Hair follicle dermal papilla cell (primary cell): ENCODE results near the gene CYS1. TPM values are rescaled to one million over a fixed set of nuclear protein-coding genes. Genes with fewer than 3 reads are reported as not detected.

ENCODE experiments used
- small RNA-seq: library from RNA; depleted of rRNA; stranded (forward); fragments of <200 nt; gene quantifications from one replicate; pipeline ENCODE3, GENCODE V24; 2012
- total RNA-seq: library from RNA; depleted of rRNA; stranded (reverse); fragments of >200 nt; gene quantifications from 2 replicates; pipeline ENCODE4 v1.2.3, GENCODE V29; 2012

Gene CYS1, protein sequence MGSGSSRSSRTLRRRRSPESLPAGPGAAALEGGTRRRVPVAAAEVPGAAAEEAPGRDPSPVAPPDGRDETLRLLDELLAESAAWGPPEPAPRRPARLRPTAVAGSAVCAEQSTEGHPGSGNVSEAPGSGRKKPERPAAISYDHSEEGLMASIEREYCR
- total RNA-seq: 9.4 and 14.2 TPM in 2 replicates

DNA sequence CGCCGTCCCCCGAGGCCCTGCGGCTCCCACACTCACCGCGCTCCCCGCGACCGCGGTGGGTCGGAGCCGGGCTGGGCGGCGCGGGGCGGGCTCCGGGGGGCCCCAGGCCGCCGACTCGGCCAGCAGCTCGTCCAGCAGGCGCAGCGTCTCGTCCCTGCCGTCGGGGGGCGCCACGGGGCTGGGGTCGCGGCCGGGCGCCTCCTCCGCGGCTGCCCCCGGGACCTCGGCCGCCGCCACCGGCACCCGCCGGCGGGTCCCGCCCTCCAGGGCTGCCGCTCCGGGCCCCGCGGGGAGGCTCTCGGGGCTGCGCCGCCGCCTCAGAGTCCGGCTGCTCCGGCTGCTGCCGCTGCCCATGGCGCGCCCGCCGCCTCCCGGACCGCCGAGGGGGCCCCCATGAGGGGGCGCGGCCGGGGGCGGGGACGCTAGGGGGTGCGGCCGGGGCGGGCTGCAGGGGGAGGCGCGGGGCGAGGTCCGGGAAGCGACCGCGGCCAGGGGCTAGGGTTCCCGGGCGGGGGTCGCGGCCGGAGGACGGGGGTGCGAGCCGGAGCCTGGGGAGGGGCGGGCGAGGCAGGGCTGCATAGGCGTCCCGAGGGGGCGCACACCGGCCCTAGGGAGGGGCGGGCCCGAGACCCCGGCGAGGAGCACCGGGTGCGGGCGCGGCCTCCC lies at the start of gene CYS1:
Gene CYS1, minus strand, starts transcription at position 542 of the 666 bp plus-strand sequence. Its CDS starts 188 bp downstream, at position 354.

DNA sequence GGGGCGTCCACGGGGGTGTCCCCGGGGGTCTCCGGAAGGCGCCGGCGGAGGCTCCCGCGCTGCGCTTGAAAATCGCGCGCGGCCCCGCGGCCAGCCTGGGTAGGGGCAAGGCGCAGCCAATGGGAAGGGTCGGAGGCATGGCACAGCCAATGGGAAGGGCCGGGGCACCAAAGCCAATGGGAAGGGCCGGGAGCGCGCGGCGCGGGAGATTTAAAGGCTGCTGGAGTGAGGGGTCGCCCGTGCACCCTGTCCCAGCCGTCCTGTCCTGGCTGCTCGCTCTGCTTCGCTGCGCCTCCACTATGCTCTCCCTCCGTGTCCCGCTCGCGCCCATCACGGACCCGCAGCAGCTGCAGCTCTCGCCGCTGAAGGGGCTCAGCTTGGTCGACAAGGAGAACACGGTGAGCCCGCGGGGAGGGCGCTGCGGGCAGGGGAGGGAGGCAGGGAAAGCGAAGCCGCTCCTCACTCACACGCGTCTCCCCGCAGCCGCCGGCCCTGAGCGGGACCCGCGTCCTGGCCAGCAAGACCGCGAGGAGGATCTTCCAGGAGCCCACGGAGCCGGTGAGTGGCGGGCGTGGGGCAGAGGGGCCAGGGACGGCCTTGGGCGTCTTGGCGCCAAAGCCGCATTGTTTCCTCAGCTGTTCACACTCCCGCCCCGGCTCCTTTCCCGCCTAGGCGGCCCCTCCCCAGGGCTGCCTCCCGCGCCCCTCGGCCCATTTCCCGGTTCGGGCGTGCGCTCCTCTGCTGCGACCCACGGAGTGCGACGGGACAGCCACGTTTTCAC lies 42.5 kb upstream of the CYS1 start, which contains the start of gene RRM2:
Gene RRM2, plus strand, starts transcription at position 240 of the 781 bp plus-strand sequence. Its CDS starts 60 bp downstream, at position 300.

DNA sequence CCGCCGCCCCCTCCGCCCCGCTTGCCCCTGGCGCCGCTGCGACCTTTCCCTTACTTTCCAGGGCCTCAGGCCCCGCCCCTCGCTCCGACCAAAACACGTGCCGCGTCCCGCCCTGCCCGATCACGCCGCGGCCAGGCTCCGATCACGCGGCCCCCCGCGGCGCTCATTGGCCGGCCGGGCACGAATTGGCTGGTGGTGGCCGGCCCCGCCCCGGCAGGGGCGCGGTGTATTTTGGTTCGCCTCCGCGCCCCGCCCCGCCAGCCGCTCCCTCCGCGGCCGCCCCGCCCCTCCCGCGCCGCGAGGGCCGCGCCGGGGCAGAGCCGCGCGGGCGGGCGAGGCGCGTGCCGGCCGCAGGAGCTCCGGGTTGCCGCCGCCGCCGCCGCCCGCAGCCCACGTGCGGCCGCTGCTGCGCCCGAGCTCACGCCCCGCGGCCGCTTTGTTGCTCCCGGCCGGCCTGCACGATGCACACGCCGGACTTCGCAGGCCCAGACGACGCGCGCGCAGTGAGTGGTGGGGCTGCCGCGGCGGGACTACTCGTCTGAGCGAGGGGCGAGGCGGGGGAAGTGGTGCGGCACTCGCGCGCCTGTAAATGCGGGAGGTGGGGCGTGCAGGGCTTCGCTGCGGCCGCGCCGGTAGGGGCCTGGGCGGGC lies 36.8 kb downstream of the CYS1 start, which contains the start of gene KLF11:
Gene KLF11, plus strand, starts transcription at position 295 of the 650 bp plus-strand sequence. Its CDS starts 167 bp downstream, at position 462.

Small RNA genes lying within 50 kb of the gene (small RNA-seq; reads per million reads assigned to genes)
- not detected for gene RF00568

Other genes starting within 250 kb of the CYS1 start
- 24.2 and 25.5 TPM in 2 replicates for gene TAF1B, start 236.9 kb downstream of the CYS1 start, total RNA-seq
- 0.36 and 0.65 TPM in 2 replicates for gene GRHL1, start 128.7 kb downstream of the CYS1 start, total RNA-seq
- gene KLF11, start 36.9 kb downstream of the CYS1 start, total RNA-seq: 8.6 and 8.9 TPM in 2 replicates
- gene RRM2, start 42.3 kb upstream of the CYS1 start, total RNA-seq: 3.9 and 8.1 TPM in 2 replicates
- 66.5 and 85.7 TPM in 2 replicates for gene HPCAL1, start 222.5 kb upstream of the CYS1 start, total RNA-seq